PC-9 (cell line): ENCODE data around the gene ZNF316. TPM values are rescaled to one million over a fixed set of nuclear protein-coding genes. Genes with fewer than 3 reads are reported as not detected.

Experiments
- BruUV-seq: library from RNA; stranded (reverse); fragments of 400-500 nt; replicated peaks from 2 replicates; lab custom pipeline; 2021; lab: Mats Ljungman, UMichigan
- CTCF ChIA-PET: fragments of 300-600 bp; sonication (Branson Sonifier 250); formaldehyde crosslinking; loops from one replicate; lab custom pipeline; 2022; ENCODE audit warnings: antibody characterized with exemption; lab: Charles Lee
- POLR2A ChIA-PET: fragments of 300-600 bp; sonication (Branson Sonifier 250); formaldehyde crosslinking; loops from one replicate; lab custom pipeline; 2022; ENCODE audit warnings: antibody characterized with exemption; ENCODE audit not compliant: unreplicated experiment; lab: Charles Lee
- DNase-seq, 2 experiments: peaks; one replicate each; pipeline versions ENCODE4 v3.0.0 to v3.0.0-alpha.2; 2015 to 2022; ENCODE audit warnings: mixed read lengths in 1 of 2
- H2AFZ ChIP-seq: fragments of 200-600 bp; sonication (generic); 2 replicates; pipeline ENCODE4 v1.8.1; 2017; ENCODE audit warnings: antibody characterized with exemption
- H3F3A ChIP-seq: fragments of 200-600 bp; sonication (generic); 2 replicates; pipeline ENCODE4 v1.8.1; 2017; ENCODE audit warnings: antibody characterized with exemption, mild to moderate bottlenecking, low read depth; ENCODE audit not compliant: insufficient read depth
- H3K27ac ChIP-seq: fragments of 200-600 bp; sonication (generic); 2 replicates; pipeline ENCODE4 v1.6.1; 2016; ENCODE audit warnings: mixed run types
- H3K27me3 ChIP-seq: fragments of 200-600 bp; sonication (generic); 2 replicates; pipeline ENCODE4 v1.6.1; 2016; ENCODE audit warnings: low read depth, mixed run types; ENCODE audit not compliant: insufficient read depth
- H3K36me3 ChIP-seq: fragments of 200-600 bp; sonication (generic); 2 replicates; pipeline ENCODE4 v1.6.1; 2016; ENCODE audit warnings: low read depth, mixed run types
- H3K4me1 ChIP-seq: fragments of 200-600 bp; sonication (generic); replicated peaks from 2 replicates; pipeline ENCODE4 v1.6.1; 2016; ENCODE audit warnings: mixed run types; ENCODE audit not compliant: insufficient read depth
- H3K4me2 ChIP-seq: fragments of 200-600 bp; sonication (generic); 2 replicates; pipeline ENCODE4 v1.6.1; 2017; ENCODE audit warnings: mixed run types
- H3K4me3 ChIP-seq: fragments of 200-600 bp; sonication (generic); 2 replicates; pipeline ENCODE4 v1.6.1; 2016; ENCODE audit warnings: mixed run types
- H3K79me2 ChIP-seq: fragments of 200-600 bp; sonication (generic); 2 replicates; pipeline ENCODE4 v1.6.1; 2017; ENCODE audit warnings: low read depth, mixed run types
- H3K9me2 ChIP-seq: fragments of 200-600 bp; sonication (generic); 2 replicates; pipeline ENCODE4 v1.8.1; 2017; ENCODE audit warnings: mild to moderate bottlenecking; ENCODE audit not compliant: insufficient read depth
- H3K9me3 ChIP-seq: fragments of 200-600 bp; sonication (generic); 2 replicates; pipeline ENCODE4 v1.8.1; 2016; ENCODE audit warnings: low read depth; ENCODE audit not compliant: insufficient read depth
- H4K20me1 ChIP-seq: fragments of 200-600 bp; sonication (generic); 2 replicates; pipeline ENCODE4 v1.8.1; 2017; ENCODE audit not compliant: insufficient read depth
- CTCF ChIP-seq: fragments of 200-600 bp; sonication (generic); conservative IDR thresholded peaks from 2 replicates; pipeline ENCODE4 v1.6.1; 2017; ENCODE audit warnings: mixed run types, antibody characterized with exemption, mild to moderate bottlenecking, moderate library complexity
- EZH2 ChIP-seq: fragments of 200-600 bp; sonication (generic); IDR thresholded peaks from 2 replicates; pipeline ENCODE4 v1.8.0; 2017; ENCODE audit warnings: antibody characterized with exemption, low read depth
- intact Hi-C: fragments of 100-400 bp; cut with micrococcal nuclease; formaldehyde crosslinking; loops from one replicate; pipeline ENCODE4 v1.10.0; 2022; ENCODE audit not compliant: unreplicated experiment
- total RNA-seq: library from RNA; stranded (reverse); gene quantifications from 2 replicates; pipeline ENCODE4 v1.2.3, GENCODE V29; 2021

ZNF316 gene
- total RNA-seq, 1 experiment from 2014 or later: 28.4 TPM

GRCh38 chr7:6700793-6701192 lies 63.7 kb downstream of the ZNF316 start:
- H3K9me2 ChIP-seq: no peaks in the 10 kb centered on the region
- H3K4me2 ChIP-seq: no peak overlapping the region
- H3K4me1 ChIP-seq: no peaks in the 10 kb centered on the region
- ChIA-PET POLR2A (no interaction called here), CTCF (no interaction called here)
- H3K79me2 ChIP-seq: peaks cover 69% of the 10 kb centered on the region
- no peak for DNase-seq
- H3F3A ChIP-seq: peaks cover 5% of the 10 kb centered on the region; the same call in 1 of the 2 replicates
- peaks cover 83% of the 10 kb centered on the region for H3K36me3 ChIP-seq
- H3K27me3 ChIP-seq: no peaks in the 10 kb centered on the region
- no peak overlapping the region for H3K4me3 ChIP-seq
- H4K20me1 ChIP-seq: no peaks in the 10 kb centered on the region; the same call in 1 of the 2 replicates
- no peak for TF ChIP-seq EZH2
- TF ChIP-seq CTCF: no peak
- no peak overlapping the region for H2AFZ ChIP-seq
- intact Hi-C loops: no loop called here
- H3K9me3 ChIP-seq: peaks cover 81% of the 10 kb centered on the region
- BruUV-seq: no TSS peak
- no peak overlapping the region for H3K27ac ChIP-seq

GRCh38 chr7:6701860-6702259 lies 64.7 kb downstream of the ZNF316 start:
- no peak overlapping the region for H3K4me3 ChIP-seq
- peaks cover 70% of the 10 kb centered on the region for H3K9me3 ChIP-seq
- H3F3A ChIP-seq: peaks cover 5% of the 10 kb centered on the region; the same call in 1 of the 2 replicates
- H3K27ac ChIP-seq: no peak overlapping the region
- H3K4me2 ChIP-seq: no peak overlapping the region
- H3K27me3 ChIP-seq: no peaks in the 10 kb centered on the region
- POLR2A ChIA-PET: no interaction called here
- no peak for DNase-seq
- no peaks in the 10 kb centered on the region for H3K9me2 ChIP-seq
- TF ChIP-seq EZH2: no peak
- no peak for TF ChIP-seq CTCF
- H4K20me1 ChIP-seq: no peaks in the 10 kb centered on the region; the same call in 1 of the 2 replicates
- no peaks in the 10 kb centered on the region for H3K4me1 ChIP-seq
- CTCF ChIA-PET: no interaction called here
- no peak overlapping the region for H2AFZ ChIP-seq
- H3K36me3 ChIP-seq: peaks cover 73% of the 10 kb centered on the region
- H3K79me2 ChIP-seq: peaks cover 77% of the 10 kb centered on the region
- no TSS peak for BruUV-seq
- intact Hi-C loops: no loop called here

Other genes starting within 250 kb of the ZNF316 start
- gene DAGLB, start 189.4 kb upstream of the ZNF316 start, total RNA-seq: 46.7 and 56.4 TPM in 2 replicates
- gene KDELR2, start 153.2 kb upstream of the ZNF316 start, total RNA-seq: 134 and 217 TPM in 2 replicates
- 1.3 and 1.7 TPM in 2 replicates for gene GRID2IP, start 85.9 kb upstream of the ZNF316 start, total RNA-seq
- gene ZDHHC4, start 59.9 kb upstream of the ZNF316 start, total RNA-seq: 96.1 and 123 TPM in 2 replicates
- gene INTS15, start 47.3 kb upstream of the ZNF316 start, total RNA-seq: 21.4 and 28.7 TPM in 2 replicates
- gene ZNF853, start 21.7 kb upstream of the ZNF316 start, total RNA-seq: 7.9 and 13.5 TPM in 2 replicates
- 25.2 and 37.5 TPM in 2 replicates for gene ZNF12, start 69.6 kb downstream of the ZNF316 start, total RNA-seq
- gene RSPH10B2, start 116.8 kb downstream of the ZNF316 start, total RNA-seq: 0.76 and 2.0 TPM in 2 replicates
- gene CCZ1B, start 189.0 kb downstream of the ZNF316 start, total RNA-seq: 106 and 166 TPM in 2 replicates